ENCODE measurements around the gene KRTCAP2. TPM values are rescaled to one million over a fixed set of nuclear protein-coding genes. Genes with fewer than 3 reads are reported as not detected.
"Not testable (repeated sequence)": the region's sequence is repeated elsewhere in the genome, so short reads cannot be mapped to it uniquely, and the experiment has no call there.

Gene KRTCAP2
- total RNA-seq, 2 experiments from 2014 or later = 138 to 146 TPM

DNA sequence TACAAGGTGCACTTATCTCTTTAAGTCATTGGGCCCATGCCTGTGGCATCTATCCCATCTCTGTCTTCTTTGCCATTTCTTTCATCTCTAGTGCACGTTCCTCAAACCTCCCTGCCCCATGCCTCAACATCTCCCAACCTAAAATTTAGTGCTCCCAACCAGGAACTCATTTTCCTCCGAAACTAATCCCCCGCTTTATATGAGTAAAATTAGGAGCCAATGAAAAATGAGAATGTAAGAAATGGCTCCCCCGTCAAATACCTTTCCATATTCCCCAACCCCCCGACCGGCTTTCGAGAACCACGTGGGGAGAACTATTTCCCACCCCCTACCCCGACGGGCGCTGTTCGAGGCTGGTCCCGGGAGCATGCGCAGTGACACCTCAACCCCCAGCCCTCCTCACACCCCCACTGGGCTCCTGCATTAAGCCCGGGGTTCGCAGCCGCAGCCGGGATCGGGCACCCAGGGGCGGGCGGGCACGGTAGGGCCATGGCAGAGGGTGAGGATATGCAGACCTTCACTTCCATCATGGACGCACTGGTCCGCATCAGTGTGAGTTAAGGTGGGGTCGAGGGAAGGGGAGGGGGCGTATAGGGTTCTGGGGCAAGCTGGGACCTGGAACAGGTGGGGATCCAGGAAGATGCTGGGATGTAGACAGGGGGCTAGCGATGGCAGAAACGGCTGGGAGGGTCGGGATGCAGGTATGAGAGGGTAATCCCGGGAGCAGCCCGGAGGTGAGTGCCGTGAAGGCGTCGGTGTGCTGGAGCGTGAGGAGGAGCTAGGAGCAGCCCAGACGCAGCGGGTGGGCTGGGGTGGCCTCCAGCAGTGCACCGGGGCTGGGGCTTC lies 597 bp upstream of the KRTCAP2 start, which contains the start of gene TRIM46:
Gene TRIM46 (plus strand): TSS at position 372 of the 846 bp plus-strand sequence. CDS start 118 bp downstream, at position 490.
- Mint-ChIP-seq H3K4me1 (ENCODE audit: low read depth) (peaks cover 47% of the 10 kb centered on the region), H3K9me3 (no peaks in the 10 kb centered on the region), H3K36me3 (peaks cover 27% of the 10 kb centered on the region), H3K27ac (peak within 1 kb of the TSS; percentile 96), H3K4me3 (peak within 1 kb of the TSS; percentile 93), H3K27me3 (no peaks in the 10 kb centered on the region)
- ChIA-PET CTCF (interaction anchor here (0.7 to 9.7 kb wide), 29 partner anchors 8 to 839 kb away, joined by 3 to 274 read pairs (median 7); partner anchors contain the start of genes ADAM15, MTX1, SLC50A1 and THBS3), POLR2A (interaction anchor here (0.9 to 7.5 kb wide), 12 partner anchors 11 to 89 kb away, joined by 3 to 70 read pairs (median 4); partner anchors contain the start of gene THBS3)
- peak; percentile 81 for DNase-seq
- intact Hi-C loops (cut with micrococcal nuclease) = loop anchor here (1.0 to 5.0 kb wide), 6 partner anchors 19 to 171 kb away; partner anchors contain the start of genes MTX1, SLC50A1, THBS3 and ZBTB7B

DNA sequence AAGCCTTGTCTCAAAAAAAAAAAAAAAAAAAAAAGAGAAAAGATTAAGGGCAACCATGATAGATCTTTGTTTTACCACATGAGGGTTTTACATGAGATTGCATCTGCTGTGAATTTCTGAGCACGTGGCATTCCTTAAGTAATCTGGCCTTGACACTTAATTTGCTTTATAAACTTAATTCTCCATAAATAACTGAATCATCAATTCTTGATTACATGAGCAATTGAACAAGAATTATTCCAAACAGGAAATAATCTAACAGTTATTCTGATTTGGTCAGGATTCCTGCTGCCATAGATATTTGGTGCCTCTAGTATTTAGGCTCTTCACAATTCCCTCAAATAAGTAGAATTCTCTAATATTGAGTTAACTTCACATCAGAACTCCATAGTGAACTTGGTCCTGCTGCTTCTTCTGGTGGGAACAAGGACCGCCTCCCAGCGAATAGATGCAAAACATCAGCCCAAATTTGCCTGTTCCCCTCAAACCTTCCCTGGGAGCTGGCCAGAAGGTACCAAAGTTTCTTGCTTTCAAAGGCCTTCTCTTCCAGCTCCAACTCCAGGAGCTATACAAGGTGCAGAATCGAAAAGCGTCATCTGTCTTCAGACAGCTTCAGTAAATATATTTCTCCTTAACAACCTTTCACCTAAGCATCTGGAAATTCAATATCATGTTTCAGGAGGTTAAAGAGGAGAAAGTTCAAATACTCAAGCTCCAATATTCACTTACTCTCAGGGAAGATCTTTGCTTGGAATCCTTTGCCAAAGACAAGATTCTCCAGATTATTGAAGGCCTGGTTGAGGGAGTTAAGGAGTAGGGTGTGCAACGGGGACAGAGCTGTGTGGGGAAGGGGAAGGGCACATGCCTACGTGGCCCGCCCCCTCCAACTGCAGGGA lies 1.0 kb downstream of the KRTCAP2 start:
- H3K27me3 Mint-ChIP-seq = no peaks in the 10 kb centered on the region
- no peak for DNase-seq
- intact Hi-C loops (cut with micrococcal nuclease) = loop anchor here (2.0 to 5.0 kb wide), 5 partner anchors 21 to 170 kb away; partner anchors contain the start of genes MTX1, THBS3 and ZBTB7B
- H3K9me3 Mint-ChIP-seq = no peaks in the 10 kb centered on the region
- peaks cover 53% of the 10 kb centered on the region for H3K4me1 Mint-ChIP-seq (ENCODE audit: low read depth)
- peak overlapping the region; percentile 96 for H3K27ac Mint-ChIP-seq
- H3K4me3 Mint-ChIP-seq = peak overlapping the region; percentile 93
- ChIA-PET CTCF (interaction anchor here (0.7 to 9.7 kb wide), 35 partner anchors 13 to 1040 kb away, joined by 3 to 274 read pairs (median 5); partner anchors contain the start of genes ADAM15, EFNA4, MTX1 and PMF1), POLR2A (interaction anchor here (1.0 to 7.5 kb wide), 5 partner anchors 21 to 87 kb away, joined by 3 to 70 read pairs (median 6); partner anchors contain the start of gene THBS3)
- peaks cover 23% of the 10 kb centered on the region for H3K36me3 Mint-ChIP-seq

DNA sequence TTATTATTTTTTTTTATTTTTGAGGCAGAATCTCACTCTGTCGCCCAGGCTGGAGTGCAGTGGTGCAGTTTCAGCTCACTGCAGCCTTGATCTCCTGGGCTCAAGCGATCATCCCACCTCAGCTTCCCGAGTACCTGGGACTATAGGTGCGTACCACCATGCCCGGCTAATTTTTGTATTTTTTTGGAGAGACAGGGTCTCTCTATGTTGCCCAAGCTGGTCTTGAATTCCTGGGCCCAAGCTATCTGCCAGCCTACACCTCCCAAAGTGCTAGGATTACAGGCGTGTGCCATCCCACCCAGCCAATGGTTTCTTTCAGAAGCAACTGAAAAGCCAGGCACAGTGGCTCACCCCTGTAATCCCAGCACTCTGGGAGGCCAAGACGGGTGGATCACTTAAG lies 2.3 kb downstream of the KRTCAP2 start:
- Mint-ChIP-seq H3K4me3 (no peak overlapping the region), H3K27ac (no peak overlapping the region), H3K4me1 (ENCODE audit: low read depth) (peaks cover 41% of the 10 kb centered on the region), H3K36me3 (peaks cover 20% of the 10 kb centered on the region), H3K9me3 (no peaks in the 10 kb centered on the region), H3K27me3 (no peaks in the 10 kb centered on the region)
- no peak for DNase-seq
- CTCF ChIA-PET = interaction anchor here (2.9 to 9.7 kb wide), 3 partner anchors 81 to 120 kb away, joined by 11 to 274 read pairs (median 18); partner anchors contain the start of gene ADAM15
- intact Hi-C loops (cut with micrococcal nuclease) = loop anchor here (5.0 kb wide), 3 partner anchors 36 to 169 kb away; partner anchors contain the start of genes MTX1, THBS3 and ZBTB7B
- POLR2A ChIA-PET = no interaction called here

DNA sequence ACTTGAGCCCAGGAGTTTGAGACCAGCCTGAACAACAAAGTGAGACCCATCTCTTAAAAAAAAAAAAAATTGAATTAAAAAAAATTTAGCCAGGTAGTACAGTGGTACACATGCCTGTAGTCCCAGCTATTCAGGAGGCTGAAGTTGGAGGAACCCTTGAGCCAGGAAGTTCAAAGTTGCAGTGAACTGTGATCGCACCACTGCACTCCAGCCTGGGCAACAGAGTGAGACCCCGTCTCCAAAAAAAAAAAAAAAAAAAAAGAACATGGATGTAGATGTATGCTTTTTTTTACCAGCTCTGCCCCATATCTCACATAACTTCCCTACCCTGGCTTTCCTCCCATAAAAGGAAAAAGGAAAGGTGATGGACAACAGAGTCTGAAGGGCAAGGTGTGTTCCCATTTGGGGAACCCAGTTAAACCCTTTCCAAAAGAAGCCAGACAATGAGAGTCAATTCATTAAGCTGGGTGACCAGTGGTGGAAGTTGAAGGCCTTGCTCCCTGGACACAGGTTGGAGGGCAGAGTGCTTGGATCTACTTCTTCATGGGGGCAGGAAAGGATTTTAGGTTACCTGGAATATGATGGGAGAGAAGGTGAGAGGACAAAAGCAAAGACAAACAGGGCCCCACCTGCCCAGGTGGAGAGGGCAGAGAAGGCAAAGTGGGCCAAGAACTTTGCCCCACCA lies 2.9 kb downstream of the KRTCAP2 start:
- CTCF ChIA-PET = interaction anchor here (1.3 to 9.7 kb wide), 5 partner anchors 24 to 85 kb away, joined by 3 to 274 read pairs (median 20); no protein-coding TSS in a partner anchor
- Mint-ChIP-seq H3K4me3 (no peak overlapping the region), H3K27me3 (no peaks in the 10 kb centered on the region), H3K4me1 (ENCODE audit: low read depth) (peaks cover 35% of the 10 kb centered on the region), H3K9me3 (no peaks in the 10 kb centered on the region), H3K27ac (no peak overlapping the region), H3K36me3 (peaks cover 20% of the 10 kb centered on the region)
- intact Hi-C loops (cut with micrococcal nuclease) = loop anchor here (5.0 kb wide), 3 partner anchors 37 to 168 kb away; partner anchors contain the start of genes MTX1, THBS3 and ZBTB7B
- POLR2A ChIA-PET = no interaction called here
- no peak for DNase-seq

DNA sequence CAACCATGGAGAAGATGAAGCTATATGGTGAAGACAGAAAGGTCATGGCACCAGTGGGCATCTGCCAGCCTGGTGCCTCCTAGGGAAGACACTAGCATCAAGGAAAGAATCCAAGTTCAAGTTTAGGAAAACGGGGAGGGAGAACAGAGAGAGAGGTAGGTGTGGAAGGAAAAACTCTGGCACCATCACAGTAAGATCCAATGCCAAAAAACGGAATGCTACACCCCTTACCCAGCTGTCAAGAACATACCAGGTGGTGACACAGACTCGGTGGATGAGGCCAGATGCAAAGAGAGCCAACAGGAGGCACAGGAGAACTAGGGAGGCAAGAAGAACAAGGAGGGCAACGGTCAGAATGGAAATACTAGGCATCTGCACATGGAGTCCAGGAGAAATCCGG lies 3.6 kb downstream of the KRTCAP2 start:
- no peak overlapping the region for H3K4me3 Mint-ChIP-seq
- ChIA-PET POLR2A (no interaction called here), CTCF (interaction anchor here (0.6 to 9.7 kb wide), 9 partner anchors 8 to 125 kb away, joined by 3 to 274 read pairs (median 18); no protein-coding TSS in a partner anchor)
- H3K4me1 Mint-ChIP-seq (ENCODE audit: low read depth) = peaks cover 29% of the 10 kb centered on the region
- no peak for DNase-seq
- no peak overlapping the region for H3K27ac Mint-ChIP-seq
- no peaks in the 10 kb centered on the region for H3K9me3 Mint-ChIP-seq
- H3K27me3 Mint-ChIP-seq = no peaks in the 10 kb centered on the region
- H3K36me3 Mint-ChIP-seq = peaks cover 20% of the 10 kb centered on the region
- intact Hi-C loops (cut with micrococcal nuclease) = no loop called here

DNA sequence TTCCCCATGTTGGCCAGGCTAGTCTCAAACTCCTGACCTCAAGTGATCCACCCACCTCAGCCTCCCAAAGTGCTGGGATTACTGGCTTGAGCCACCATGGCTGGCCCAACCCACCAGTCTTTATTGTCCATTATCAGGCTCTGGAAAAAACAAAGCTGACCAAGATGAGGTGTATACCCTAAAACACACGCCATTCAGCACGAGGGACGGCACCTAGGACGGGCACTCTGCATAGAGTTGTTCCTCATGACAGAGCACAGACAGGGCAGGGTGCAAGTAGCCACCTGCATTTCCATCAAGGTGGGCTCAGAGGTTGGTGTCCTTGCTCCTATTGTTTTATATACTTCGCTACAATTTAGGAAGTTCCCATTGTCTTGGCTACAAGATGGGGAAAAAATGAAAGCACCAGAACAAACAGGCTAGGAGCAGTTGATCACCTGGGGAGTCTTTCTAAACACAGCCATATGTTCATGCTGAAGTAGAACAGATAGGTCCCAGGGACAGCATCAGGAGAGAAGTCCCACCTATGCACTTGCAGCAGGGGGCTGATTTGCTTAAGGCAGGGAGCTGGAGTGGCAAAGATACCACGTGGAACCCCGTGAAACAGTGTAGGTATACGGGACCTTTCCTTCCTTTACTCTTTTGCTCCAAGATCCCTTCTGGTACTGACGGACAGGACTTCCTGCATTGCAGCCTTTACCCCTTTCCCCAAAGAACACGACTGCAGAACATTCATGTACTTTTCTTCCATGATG lies 4.5 kb downstream of the KRTCAP2 start:
- POLR2A ChIA-PET = interaction anchor here (1.8 kb wide), 1 partner anchor 77 kb away, joined by 7 read pairs; no protein-coding TSS in a partner anchor
- intact Hi-C loops (cut with micrococcal nuclease) = no loop called here
- H3K4me1 Mint-ChIP-seq (ENCODE audit: low read depth) = peaks cover 25% of the 10 kb centered on the region
- H3K9me3 Mint-ChIP-seq = no peaks in the 10 kb centered on the region
- no peak overlapping the region for H3K4me3 Mint-ChIP-seq
- no peak for DNase-seq
- peaks cover 20% of the 10 kb centered on the region for H3K36me3 Mint-ChIP-seq
- CTCF ChIA-PET = interaction anchor here (0.9 to 9.7 kb wide), 26 partner anchors 9 to 189 kb away, joined by 3 to 274 read pairs (median 6); partner anchors contain the start of genes ADAM15, EFNA1, SLC50A1 and THBS3
- no peak overlapping the region for H3K27ac Mint-ChIP-seq
- no peaks in the 10 kb centered on the region for H3K27me3 Mint-ChIP-seq

DNA sequence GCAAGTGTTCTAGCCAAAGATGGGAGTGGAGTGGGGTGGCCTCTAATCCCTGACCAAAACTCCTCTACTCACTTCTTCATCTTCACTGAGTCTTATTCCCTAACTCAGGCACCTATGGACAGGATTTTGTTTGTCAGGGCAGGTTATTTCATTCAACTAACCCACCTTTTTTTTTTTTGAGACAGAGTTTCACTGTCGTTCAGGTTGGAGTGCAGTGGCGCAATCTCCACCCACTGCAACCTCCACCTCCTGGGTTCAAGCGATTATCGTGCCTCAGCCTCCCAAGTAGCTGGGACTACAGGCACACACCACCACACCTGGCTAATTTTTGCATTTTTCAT lies 5.0 kb downstream of the KRTCAP2 start:
- H3K27me3 Mint-ChIP-seq; DNase-seq; H3K27ac Mint-ChIP-seq; H3K4me3 Mint-ChIP-seq; intact Hi-C loops (cut with micrococcal nuclease); H3K9me3 Mint-ChIP-seq: not testable (repeated sequence)
- ChIA-PET POLR2A (interaction anchor here (1.8 kb wide), 1 partner anchor 76 kb away, joined by 7 read pairs; no protein-coding TSS in a partner anchor), CTCF (interaction anchor here (0.9 to 9.7 kb wide), 25 partner anchors 10 to 124 kb away, joined by 3 to 274 read pairs (median 6); partner anchors contain the start of genes ADAM15, EFNA1, SLC50A1 and THBS3)
- Mint-ChIP-seq H3K36me3 (peaks cover 18% of the 10 kb centered on the region), H3K4me1 (ENCODE audit: low read depth) (peaks cover 20% of the 10 kb centered on the region)

DNA sequence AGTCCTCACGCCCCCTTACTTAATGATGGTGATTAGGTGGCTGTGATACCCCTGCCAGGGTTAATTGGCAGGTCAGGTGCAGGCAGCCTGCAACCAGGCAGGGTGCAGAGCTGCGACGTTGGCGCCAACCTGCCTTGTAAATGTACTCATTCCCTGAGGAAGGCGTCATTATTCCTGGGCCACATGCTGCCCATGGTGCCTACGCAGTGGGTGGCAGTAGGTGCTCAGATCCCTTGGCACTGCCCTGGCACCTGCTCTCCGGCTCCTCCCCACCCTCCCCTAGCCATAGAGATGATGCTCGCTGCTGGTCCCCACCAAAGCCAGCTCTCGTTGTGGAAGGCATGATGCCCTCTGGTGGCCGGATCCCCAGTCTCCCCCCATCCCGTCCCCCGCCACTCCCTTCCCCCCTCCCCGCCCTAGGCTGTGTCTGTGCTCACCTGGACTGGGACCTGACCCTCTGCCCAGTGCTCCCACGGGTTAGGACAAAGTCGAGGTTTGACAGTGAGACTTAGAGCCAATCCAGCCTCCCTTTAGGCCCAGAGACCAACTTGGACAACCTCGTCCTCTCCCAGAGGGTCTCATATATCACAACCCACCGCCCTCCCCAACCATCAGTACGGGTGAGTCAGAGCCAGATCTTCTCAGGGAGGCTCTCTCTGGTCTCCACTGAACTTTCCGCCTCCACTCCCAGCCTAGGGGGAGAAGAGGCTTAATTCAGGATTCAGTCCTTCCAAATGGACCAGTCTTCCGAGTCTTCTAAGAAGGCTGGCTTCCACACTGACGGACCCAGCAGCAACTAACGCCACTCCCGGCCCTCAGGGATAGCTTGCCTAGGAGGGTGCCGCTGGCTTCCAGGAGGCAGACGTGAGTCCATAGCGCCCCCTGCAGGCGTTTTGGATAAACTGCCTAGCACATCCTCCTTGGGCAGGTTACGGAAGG lies 5.7 kb downstream of the KRTCAP2 start:
- Mint-ChIP-seq H3K27me3 (no peaks in the 10 kb centered on the region), H3K4me3 (peak overlapping the region; percentile 49), H3K27ac (no peak overlapping the region), H3K36me3 (peaks cover 17% of the 10 kb centered on the region), H3K9me3 (no peaks in the 10 kb centered on the region), H3K4me1 (ENCODE audit: low read depth) (peaks cover 19% of the 10 kb centered on the region)
- POLR2A ChIA-PET = interaction anchor here (1.8 kb wide), 1 partner anchor 76 kb away, joined by 7 read pairs; no protein-coding TSS in a partner anchor
- CTCF ChIA-PET = interaction anchor here (0.6 to 9.7 kb wide), 30 partner anchors 8 to 522 kb away, joined by 3 to 274 read pairs (median 5); partner anchors contain the start of genes ADAM15, EFNA1, SLC50A1 and THBS3
- intact Hi-C loops (cut with micrococcal nuclease) = loop anchor here (1.0 to 2.0 kb wide), 2 partner anchors 39 to 76 kb away; no protein-coding TSS in a partner anchor
- peak; percentile 92 for DNase-seq

DNA sequence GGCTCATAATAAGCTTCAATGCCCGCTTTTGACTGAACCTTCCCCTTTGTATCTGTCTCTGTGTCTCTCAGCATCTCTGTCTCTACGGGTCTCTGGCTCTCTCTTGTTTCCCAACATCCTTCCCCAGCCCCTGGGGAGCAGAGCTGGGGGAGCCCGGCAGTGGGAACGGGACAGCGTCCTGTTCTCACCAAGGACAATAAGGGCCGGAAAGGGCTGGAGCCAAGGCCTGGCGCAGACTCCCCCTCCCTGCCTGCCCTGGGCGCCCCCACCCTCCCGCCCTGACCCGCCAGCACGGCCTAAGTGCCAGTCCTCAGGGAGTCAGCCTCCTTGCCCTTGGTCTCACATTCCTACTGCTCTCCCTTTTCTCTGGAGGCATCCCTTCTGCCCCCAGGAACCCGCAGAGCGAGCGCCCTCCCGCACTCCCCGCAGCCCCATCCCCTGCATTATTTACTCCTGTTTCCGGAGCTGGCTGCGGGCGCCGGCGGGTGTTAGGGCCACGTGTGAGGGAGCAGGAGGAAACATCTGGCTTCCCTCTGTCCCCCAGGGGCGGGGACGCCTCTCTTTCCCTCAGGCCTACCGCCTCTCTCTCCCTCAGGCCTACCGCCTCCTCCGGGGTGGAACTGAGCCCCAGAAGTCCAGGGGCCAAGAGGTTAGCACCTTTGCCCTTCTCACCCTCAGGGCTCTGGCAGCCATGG lies 6.5 kb downstream of the KRTCAP2 start:
- CTCF ChIA-PET = interaction anchor here (1.1 to 9.7 kb wide), 17 partner anchors 9 to 150 kb away, joined by 3 to 274 read pairs (median 6); partner anchors contain the start of genes ADAM15, SLC50A1 and THBS3
- Mint-ChIP-seq H3K27ac (no peak overlapping the region), H3K9me3 (no peaks in the 10 kb centered on the region), H3K27me3 (no peaks in the 10 kb centered on the region), H3K4me3 (no peak overlapping the region), H3K36me3 (peaks cover 13% of the 10 kb centered on the region), H3K4me1 (ENCODE audit: low read depth) (peaks cover 11% of the 10 kb centered on the region)
- intact Hi-C loops (cut with micrococcal nuclease) = loop anchor here (1.0 to 2.0 kb wide), 2 partner anchors 38 to 75 kb away; no protein-coding TSS in a partner anchor
- no peak for DNase-seq
- POLR2A ChIA-PET = interaction anchor here (1.8 kb wide), 1 partner anchor 75 kb away, joined by 7 read pairs; no protein-coding TSS in a partner anchor
